Lower lobe of right lung (tissue), 2 donors: ENCODE results near the gene PDE4D. TPM values are rescaled to one million over a fixed set of nuclear protein-coding genes. Genes with fewer than 3 reads are reported as not detected.

ENCODE experiments used
- ATAC-seq, 2 donors: fragments of 200-7000 bp; cut with Tn5 transposase; one replicate each; pipeline ENCODE4 v1.9.1; 2020 to 2022; ENCODE audit warnings: mild to moderate bottlenecking in 2 of 2, moderate library complexity in 2 of 2
- DNase-seq: peaks from one replicate; pipeline ENCODE4 v3.0.0-alpha.2; 2020
- H3K27ac ChIP-seq: fragments of 200-600 bp; one replicate; pipeline ENCODE4 v1.8.0; 2022
- H3K27me3 ChIP-seq: fragments of 200-600 bp; one replicate; pipeline ENCODE4 v1.8.0; 2022; ENCODE audit warnings: low read depth
- H3K36me3 ChIP-seq: fragments of 200-600 bp; one replicate; pipeline ENCODE4 v1.8.0; 2022; ENCODE audit warnings: mild to moderate bottlenecking
- H3K4me1 ChIP-seq: fragments of 200-600 bp; one replicate; pipeline ENCODE4 v1.8.0; 2022
- H3K4me3 ChIP-seq: fragments of 200-600 bp; one replicate; pipeline ENCODE4 v1.8.0; 2022; ENCODE audit warnings: mild to moderate bottlenecking
- H3K9me3 ChIP-seq: fragments of 200-600 bp; one replicate; pipeline ENCODE4 v1.8.0; 2022
- CTCF ChIP-seq: fragments of 200-600 bp; IDR thresholded peaks from one replicate; pipeline ENCODE4 v1.8.0; 2022; ENCODE audit warnings: antibody characterized with exemption, mild to moderate bottlenecking
- intact Hi-C: fragments of 100-400 bp; cut with DNase I; formaldehyde crosslinking; loops from one replicate; pipeline ENCODE4 v1.11.0; 2022
- total RNA-seq: library from RNA; stranded (reverse); fragmentation: NEBNext Ultra II Directional; extraction: Animal tissue kit (Norgen Biotek cat#: 25700); gene quantifications from one replicate; pipeline ENCODE4 v1.2.1, GENCODE V29; 2021
- donor health status: DM: no; HTN: yes; CAD: no; lungs with severe emphysema.

Gene PDE4D
- total RNA-seq, 1 donor from 2014 or later: 71.3 TPM

GRCh38 chr5:59722874-59723273, 170.7 kb downstream of the PDE4D start:
- H3K27ac ChIP-seq: no peak overlapping the region
- H3K27me3 ChIP-seq: no peaks in the 10 kb centered on the region
- ATAC-seq: no peak
- DNase-seq: no peak
- H3K36me3 ChIP-seq: no peaks in the 10 kb centered on the region
- H3K9me3 ChIP-seq: no peaks in the 10 kb centered on the region
- no peak for TF ChIP-seq CTCF
- intact Hi-C loops: no loop called here
- no peaks in the 10 kb centered on the region for H3K4me1 ChIP-seq
- H3K4me3 ChIP-seq: no peak overlapping the region

GRCh38 chr5:59721741-59722140, 171.8 kb downstream of the PDE4D start:
- intact Hi-C loops: no loop called here
- no peak for ATAC-seq

GRCh38 chr5:59720063-59720462, 173.5 kb downstream of the PDE4D start:
- Histone ChIP-seq H3K9me3 (no peaks in the 10 kb centered on the region), H3K27me3 (no peaks in the 10 kb centered on the region), H3K27ac (no peak overlapping the region), H3K36me3 (no peaks in the 10 kb centered on the region), H3K4me1 (no peaks in the 10 kb centered on the region), H3K4me3 (no peak overlapping the region)
- intact Hi-C loops: no loop called here
- no peak for TF ChIP-seq CTCF
- ATAC-seq: no peak
- no peak for DNase-seq

More at GRCh38 chr5:59721741-59722140, 171.8 kb downstream of the PDE4D start:
- Histone ChIP-seq H3K27me3 (no peaks in the 10 kb centered on the region), H3K4me3 (no peak overlapping the region), H3K36me3 (no peaks in the 10 kb centered on the region), H3K27ac (no peak overlapping the region), H3K4me1 (no peaks in the 10 kb centered on the region), H3K9me3 (no peaks in the 10 kb centered on the region)
- no peak for DNase-seq
- no peak for TF ChIP-seq CTCF

GRCh38 chr5:59716966-59717500, 176.5 kb downstream of the PDE4D start:
- intact Hi-C loops: no loop called here
- H3K4me1 ChIP-seq: no peaks in the 10 kb centered on the region
- no peak overlapping the region for H3K4me3 ChIP-seq
- no peaks in the 10 kb centered on the region for H3K9me3 ChIP-seq
- H3K27me3 ChIP-seq: no peaks in the 10 kb centered on the region
- H3K27ac ChIP-seq: no peak overlapping the region
- no peak for ATAC-seq
- TF ChIP-seq CTCF: no peak
- no peak for DNase-seq
- no peaks in the 10 kb centered on the region for H3K36me3 ChIP-seq

- intact Hi-C loops: no loop called here
- no peak for DNase-seq
Observed at GRCh38 chr5:59716029-59716428, 177.5 kb downstream of the PDE4D start.

More at GRCh38 chr5:59716029-59716428, 177.5 kb downstream of the PDE4D start:
- ATAC-seq: no peak
- Histone ChIP-seq H3K4me1 (no peaks in the 10 kb centered on the region), H3K4me3 (no peak overlapping the region), H3K27me3 (no peaks in the 10 kb centered on the region), H3K27ac (no peak overlapping the region), H3K36me3 (no peaks in the 10 kb centered on the region), H3K9me3 (no peaks in the 10 kb centered on the region)
- no peak for TF ChIP-seq CTCF
